HCT116 (cell line): Measurements from ENCODE around the gene KCNK1. TPM values are rescaled to one million over a fixed set of nuclear protein-coding genes. Genes with fewer than 3 reads are reported as not detected.

Experiments used
- ATAC-seq: fragments of 200-7000 bp; cut with Tn5 transposase; 2 replicates; pipeline ENCODE4 v1.9.1; 2020; ENCODE audit warnings: mild to moderate bottlenecking, moderate library complexity
- BruUV-seq: library from RNA; stranded (reverse); fragments of 400-500 nt; replicated peaks from 2 replicates; lab custom pipeline; 2021; lab: Mats Ljungman, UMichigan
- CTCF ChIA-PET: fragments of 300-600 bp; sonication (Branson Sonifier 250); formaldehyde crosslinking; loops from one replicate; lab custom pipeline; 2021; ENCODE audit warnings: antibody characterized with exemption; lab: Charles Lee
- POLR2A ChIA-PET: fragments of 300-600, 350-600 bp; sonication (Branson Sonifier 250); formaldehyde crosslinking; loops from one replicate; lab custom pipeline; 2021; ENCODE audit warnings: antibody characterized with exemption; lab: Charles Lee
- RAD21 ChIA-PET, 2 experiments: fragments of 300-600 bp; sonication (Branson Sonifier 250); formaldehyde crosslinking; loops; one replicate each; lab custom pipeline; 2023; ENCODE audit warnings: low total read pairs in 2 of 2; ENCODE audit not compliant: uncharacterized antibody in 2 of 2, unreplicated experiment in 2 of 2, low non-redundant PET in 1 of 2; lab: Charles Lee
- DNase-seq: peaks from one replicate; pipeline ENCODE4 v3.0.0-alpha.2; 2010; ENCODE audit warnings: low read depth, low spot score
- H2AFZ ChIP-seq: fragments of 200-600 bp; shearing (Covaris generic), sonication (generic); 2 replicates; pipeline ENCODE4 v1.6.1; 2017; ENCODE audit warnings: low read depth, mixed run types, mixed read lengths, antibody characterized with exemption, low read length; ENCODE audit not compliant: poor library complexity, severe bottlenecking
- H3K27ac ChIP-seq: 2 replicates; pipeline ENCODE4 v1.5.1; 2012; ENCODE audit warnings: low read depth, low read length
- H3K27me3 ChIP-seq: fragments of 200-600 bp; sonication (generic); 2 replicates; pipeline ENCODE4 v1.6.1; 2016; ENCODE audit warnings: mixed run types, low read length, mixed read lengths; ENCODE audit not compliant: insufficient read depth
- H3K36me3 ChIP-seq, 2 experiments: fragments of 200-500 bp in 1 of 2; fragments of 200-600 bp in 1 of 2; sonication (Bioruptor generic) in 1 of 2; sonication (generic) in 1 of 2; 2 replicates each; pipeline versions ENCODE4 v1.5.1 to v1.6.1; 2014 to 2016; ENCODE audit warnings: low read length in 2 of 2, inconsistent platforms in 1 of 2, mixed read lengths in 1 of 2, mixed run types in 1 of 2; ENCODE audit not compliant: insufficient read depth in 2 of 2, control insufficient read depth in 1 of 2
- H3K4me1 ChIP-seq, 2 experiments: fragments of 200-600 bp in 1 of 2; sonication (generic) in 1 of 2; 2 replicates each; pipeline versions ENCODE4 v1.5.1 to v1.6.1; 2012 to 2017; ENCODE audit warnings: low read length in 2 of 2, inconsistent platforms in 1 of 2, mild to moderate bottlenecking in 1 of 2, mixed read lengths in 1 of 2, mixed run types in 1 of 2, moderate library complexity in 1 of 2; ENCODE audit not compliant: insufficient read depth in 2 of 2, control insufficient read depth in 1 of 2
- H3K4me2 ChIP-seq: fragments of 200-600 bp; sonication (generic); 2 replicates; pipeline ENCODE4 v1.6.1; 2017; ENCODE audit warnings: mixed run types, low read length, mixed read lengths
- H3K4me3 ChIP-seq, 2 experiments: fragments of 200-600 bp in 1 of 2; sonication (generic) in 1 of 2; replicated peaks in 1 of 2; 2 replicates each; pipeline ENCODE4 v1.5.1; 2011 to 2016; ENCODE audit warnings: low read length in 2 of 2, control low read depth in 1 of 2, low read depth in 1 of 2, mild to moderate bottlenecking in 1 of 2, mixed read lengths in 1 of 2, mixed run types in 1 of 2
- H3K79me2 ChIP-seq: fragments of 200-600 bp; sonication (generic); 2 replicates; pipeline ENCODE4 v1.6.1; 2017; ENCODE audit warnings: mild to moderate bottlenecking, mixed run types, low read length, moderate library complexity, mixed read lengths; ENCODE audit not compliant: insufficient read depth
- H3K9ac ChIP-seq: fragments of 200-600 bp; sonication (generic); 2 replicates; pipeline ENCODE4 v1.6.1; 2016; ENCODE audit warnings: low read length, mixed read lengths
- H3K9me2 ChIP-seq: fragments of 200-600 bp; sonication (generic), shearing (Covaris generic); 2 replicates; pipeline ENCODE4 v1.6.1; 2017; ENCODE audit warnings: mixed run types, mild to moderate bottlenecking, moderate library complexity; ENCODE audit not compliant: insufficient read depth
- H3K9me3 ChIP-seq, 2 experiments: fragments of 200-500 bp in 1 of 2; fragments of 200-600 bp in 1 of 2; sonication (Bioruptor generic) in 1 of 2; sonication (generic) in 1 of 2; 2 replicates each; pipeline ENCODE4 v1.6.1; 2014 to 2017; ENCODE audit warnings: low read length in 2 of 2, mixed read lengths in 2 of 2, inconsistent platforms in 1 of 2, low read depth in 1 of 2, mild to moderate bottlenecking in 1 of 2, mixed run types in 1 of 2, moderate library complexity in 1 of 2; ENCODE audit not compliant: control insufficient read depth in 1 of 2, insufficient read depth in 1 of 2
- H4K20me1 ChIP-seq: fragments of 200-600 bp; sonication (generic), shearing (Covaris generic); 2 replicates; pipeline ENCODE4 v1.6.1; 2017; ENCODE audit warnings: mixed run types, mild to moderate bottlenecking, moderate library complexity; ENCODE audit not compliant: insufficient read depth
- CBX3 ChIP-seq: IDR thresholded peaks from 2 replicates; pipeline ENCODE4 v1.6.1; 2012; ENCODE audit warnings: low read depth
- EZH2 ChIP-seq: fragments of 200-600 bp; sonication (generic); IDR thresholded peaks from 2 replicates; pipeline ENCODE4 v1.6.1; 2017; ENCODE audit warnings: antibody characterized with exemption, mixed run types
- EZH2phosphoT487 ChIP-seq: fragments of 200-600 bp; IDR thresholded peaks from 2 replicates; pipeline ENCODE4 v1.6.1; 2018; ENCODE audit warnings: antibody characterized with exemption, borderline replicate concordance
- POLR2AphosphoS5 ChIP-seq: IDR thresholded peaks from 2 replicates; pipeline ENCODE4 v1.6.1; 2011; ENCODE audit warnings: mild to moderate bottlenecking, low read depth, low read length, moderate library complexity
- ZFX ChIP-seq: fragments of 450-650 bp; IDR thresholded peaks from 2 replicates; pipeline ENCODE4 v1.6.1; 2017
- ZNF274 ChIP-seq: fragments of 200-500 bp; sonication (Bioruptor generic); IDR thresholded peaks from 2 replicates; pipeline ENCODE4 v1.6.1; 2014; ENCODE audit warnings: mild to moderate bottlenecking, low read depth, low read length, inconsistent platforms
- intact Hi-C: fragments of 100-400 bp; cut with micrococcal nuclease; formaldehyde crosslinking; loops from 2 replicates; pipeline ENCODE4 v1.10.0; 2022
- total RNA-seq: library from RNA; stranded (reverse); gene quantifications from one replicate; pipeline ENCODE4 v1.2.1, GENCODE V29; 2021; ENCODE audit not compliant: unreplicated experiment
- TF ChIP-seq, protein P1 (sequence below): IDR thresholded peaks from 2 replicates; pipeline ENCODE4 v1.6.1; 2012; ENCODE audit warnings: low read depth

Gene KCNK1
- total RNA-seq, 1 experiment from 2014 or later: 28.4 TPM

DNA sequence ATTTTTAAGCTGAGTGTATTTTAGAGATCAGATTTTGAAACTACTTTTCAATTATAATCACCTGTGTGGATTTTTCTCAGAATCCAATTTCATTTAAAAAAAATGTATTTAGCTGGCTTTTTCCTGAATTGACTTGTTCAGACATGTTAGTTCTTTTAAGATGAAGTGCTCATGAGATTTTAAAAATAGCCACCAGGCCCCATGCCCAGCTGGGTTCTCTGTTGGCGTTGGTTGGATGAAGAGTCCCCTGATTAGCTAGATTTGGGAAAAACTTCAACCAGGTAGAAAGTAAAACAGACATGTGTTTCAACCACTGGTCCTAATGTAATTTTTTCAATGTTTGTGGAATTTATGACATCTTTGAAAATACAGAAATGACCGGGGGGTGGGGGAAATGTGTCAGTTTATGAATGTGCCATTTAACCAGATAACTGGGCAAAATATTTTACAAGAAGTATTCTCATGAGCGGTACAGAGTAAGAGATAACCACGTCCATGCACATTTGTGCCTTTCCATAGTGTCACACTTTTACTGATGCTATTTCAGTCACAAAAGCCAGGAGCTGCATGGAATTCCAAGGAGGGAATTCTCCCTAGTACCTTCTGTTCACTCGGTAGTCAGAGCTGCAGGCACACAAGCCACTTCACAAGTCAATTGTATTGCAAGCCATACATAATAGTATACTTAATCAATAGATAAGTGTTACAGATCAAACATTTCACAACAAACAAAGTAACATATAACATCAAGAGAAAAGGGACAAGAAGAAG, 51.1 kb downstream of the KCNK1 start:
- H3K4me3 ChIP-seq: no peak overlapping the region
- POLR2A ChIA-PET: no interaction called here
- peaks cover 6 to 24% of the 10 kb centered on the region in 2 experiments; a peak in 3 of 4 replicates for H3K4me1 ChIP-seq
- RAD21 ChIA-PET: no interaction called here
- intact Hi-C loops: no loop called here
- H3K27me3 ChIP-seq: no peaks in the 10 kb centered on the region
- no peak overlapping the region for H3K27ac ChIP-seq
- H3K36me3 ChIP-seq: no peaks in the 10 kb centered on the region
- no peak for TF ChIP-seq POLR2AphosphoS5
- TF ChIP-seq ZFX: no peak
- TF ChIP-seq ZNF274: no peak
- no peak for TF ChIP-seq EZH2
- no peaks in the 10 kb centered on the region for H3K9me3 ChIP-seq
- H4K20me1 ChIP-seq: no peaks in the 10 kb centered on the region
- no peak overlapping the region for H3K4me2 ChIP-seq
- BruUV-seq: no TSS peak
- ATAC-seq (no peak), DNase-seq (no peak)
- H3K79me2 ChIP-seq: peaks cover 12% of the 10 kb centered on the region; the same call in 1 of the 2 replicates
- H3K9me2 ChIP-seq: no peaks in the 10 kb centered on the region
- no peak overlapping the region for H2AFZ ChIP-seq
- CTCF ChIA-PET: no interaction called here
- H3K9ac ChIP-seq: no peak overlapping the region

DNA sequence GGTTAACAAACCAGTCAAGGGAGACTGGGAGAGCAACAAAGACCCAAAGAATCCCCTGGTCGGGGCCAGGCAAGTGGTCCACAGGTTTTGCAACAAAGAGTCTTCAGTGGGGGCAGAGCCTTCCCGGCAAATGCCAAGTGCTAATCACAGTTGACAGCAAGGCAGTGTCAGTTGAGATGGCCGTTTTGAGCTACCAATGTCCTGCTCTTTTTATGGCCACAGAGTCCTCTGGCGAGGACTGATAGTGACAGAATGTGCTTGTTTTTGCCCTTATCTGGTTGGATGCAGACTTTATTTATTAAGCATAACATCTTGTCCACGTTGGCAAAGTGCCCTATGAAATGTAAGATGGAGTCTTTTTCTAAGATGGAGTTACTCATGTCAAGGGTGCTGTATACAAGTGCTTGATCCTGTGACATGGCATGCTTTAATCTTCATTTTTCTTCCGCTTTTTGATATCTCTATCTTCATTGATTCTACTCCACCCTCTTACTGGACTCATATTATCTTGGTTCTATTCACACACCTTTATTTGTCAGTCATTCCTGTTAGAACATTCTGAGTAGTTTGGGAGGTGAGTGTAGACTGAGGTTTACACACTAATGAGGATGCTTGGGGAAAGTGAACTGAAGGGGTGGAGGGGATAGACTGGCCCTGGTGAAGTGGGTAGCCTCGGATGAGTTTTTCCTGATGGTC, 51.8 kb downstream of the KCNK1 start:
- ATAC-seq: no peak
- BruUV-seq: no TSS peak
- TF ChIP-seq ZNF274 (no peak), CBX3 (no peak), EZH2 (no peak), EZH2phosphoT487 (no peak)
- TF ChIP-seq, protein P1, sequence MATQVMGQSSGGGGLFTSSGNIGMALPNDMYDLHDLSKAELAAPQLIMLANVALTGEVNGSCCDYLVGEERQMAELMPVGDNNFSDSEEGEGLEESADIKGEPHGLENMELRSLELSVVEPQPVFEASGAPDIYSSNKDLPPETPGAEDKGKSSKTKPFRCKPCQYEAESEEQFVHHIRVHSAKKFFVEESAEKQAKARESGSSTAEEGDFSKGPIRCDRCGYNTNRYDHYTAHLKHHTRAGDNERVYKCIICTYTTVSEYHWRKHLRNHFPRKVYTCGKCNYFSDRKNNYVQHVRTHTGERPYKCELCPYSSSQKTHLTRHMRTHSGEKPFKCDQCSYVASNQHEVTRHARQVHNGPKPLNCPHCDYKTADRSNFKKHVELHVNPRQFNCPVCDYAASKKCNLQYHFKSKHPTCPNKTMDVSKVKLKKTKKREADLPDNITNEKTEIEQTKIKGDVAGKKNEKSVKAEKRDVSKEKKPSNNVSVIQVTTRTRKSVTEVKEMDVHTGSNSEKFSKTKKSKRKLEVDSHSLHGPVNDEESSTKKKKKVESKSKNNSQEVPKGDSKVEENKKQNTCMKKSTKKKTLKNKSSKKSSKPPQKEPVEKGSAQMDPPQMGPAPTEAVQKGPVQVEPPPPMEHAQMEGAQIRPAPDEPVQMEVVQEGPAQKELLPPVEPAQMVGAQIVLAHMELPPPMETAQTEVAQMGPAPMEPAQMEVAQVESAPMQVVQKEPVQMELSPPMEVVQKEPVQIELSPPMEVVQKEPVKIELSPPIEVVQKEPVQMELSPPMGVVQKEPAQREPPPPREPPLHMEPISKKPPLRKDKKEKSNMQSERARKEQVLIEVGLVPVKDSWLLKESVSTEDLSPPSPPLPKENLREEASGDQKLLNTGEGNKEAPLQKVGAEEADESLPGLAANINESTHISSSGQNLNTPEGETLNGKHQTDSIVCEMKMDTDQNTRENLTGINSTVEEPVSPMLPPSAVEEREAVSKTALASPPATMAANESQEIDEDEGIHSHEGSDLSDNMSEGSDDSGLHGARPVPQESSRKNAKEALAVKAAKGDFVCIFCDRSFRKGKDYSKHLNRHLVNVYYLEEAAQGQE: no peak
- H3K27me3 ChIP-seq: no peaks in the 10 kb centered on the region
- H3K4me2 ChIP-seq: no peak overlapping the region
- ChIA-PET RAD21 (no interaction called here), CTCF (no interaction called here), POLR2A (no interaction called here)
- no peaks in the 10 kb centered on the region for H3K36me3 ChIP-seq
- H3K4me1 ChIP-seq: peaks cover 6 to 24% of the 10 kb centered on the region in 2 experiments; a peak in 3 of 4 replicates
- no peak for DNase-seq
- no peak overlapping the region for H3K27ac ChIP-seq
- no peaks in the 10 kb centered on the region for H3K9me2 ChIP-seq
- H3K79me2 ChIP-seq: peaks cover 12% of the 10 kb centered on the region; the same call in 1 of the 2 replicates
- H3K9ac ChIP-seq: no peak overlapping the region
- no peaks in the 10 kb centered on the region for H4K20me1 ChIP-seq
- intact Hi-C loops: no loop called here
- no peaks in the 10 kb centered on the region for H3K9me3 ChIP-seq
- H3K4me3 ChIP-seq: no peak overlapping the region
- H2AFZ ChIP-seq: no peak overlapping the region
